ENCODE data around the gene PDHA1. TPM values are rescaled to one million over a fixed set of nuclear protein-coding genes. Genes with fewer than 3 reads are reported as not detected.

Gene PDHA1
- total and polyA plus RNA-seq, 12 donors = 50.7 to 329 (median 147) TPM

GRCh38 chrX:19343085-19343534 is 617 bp upstream of the PDHA1 start:
- TF ChIP-seq CTCF (IDR thresholded peaks at IDR 0.05) = no peak
- TF ChIP-seq POLR2A (IDR thresholded peaks at IDR 0.05) = no peak
- H3K27ac ChIP-seq = peak overlapping the region in 2 of 5 donors; percentile 92 to 94
- no peaks in the 10 kb centered on the region for H3K36me3 ChIP-seq (replicated peaks in 1 of 2)
- H3K9me3 ChIP-seq (replicated peaks in 1 of 3) = no peaks in the 10 kb centered on the region
- no peak for DNase-seq
- H3K4me1 ChIP-seq (replicated peaks in 1 of 2) = no peaks in the 10 kb centered on the region
- intact Hi-C loops (cut with DNase I) = no loop called here
- H3K4me3 ChIP-seq = peak overlapping the region in 1 of 4 donors; percentile 70
- WGBS, 4 donors = 28 to 58% (median 40%) methylated on average over 11 of the region's 11 CpGs
- no peaks in the 10 kb centered on the region for H3K27me3 ChIP-seq

GRCh38 chrX:19344661-19345060 is 934 bp downstream of the PDHA1 start:
- peak overlapping the region in 1 of 4 donors; percentile 70 for H3K4me3 ChIP-seq
- no peaks in the 10 kb centered on the region for H3K9me3 ChIP-seq (replicated peaks in 1 of 3)
- no peaks in the 10 kb centered on the region for H3K27me3 ChIP-seq
- TF ChIP-seq POLR2A (IDR thresholded peaks at IDR 0.05) (no peak), CTCF (IDR thresholded peaks at IDR 0.05) (no peak)
- no peak for DNase-seq
- peak overlapping the region in 4 of 5 donors; percentile 78 to 94 (median 88) for H3K27ac ChIP-seq
- intact Hi-C loops (cut with DNase I) = no loop called here
- H3K36me3 ChIP-seq (replicated peaks in 1 of 2) = no peaks in the 10 kb centered on the region
- 8 to 51% (median 25%) methylated on average over 8 to 10 of the region's 10 CpGs for WGBS, 4 donors
- no peaks in the 10 kb centered on the region for H3K4me1 ChIP-seq (replicated peaks in 1 of 2)

- whole genome bisulfite sequencing, 4 donors = 65 to 91% (median 84%) methylated on average over 3 of the region's 3 CpGs
- TF ChIP-seq CTCF (IDR thresholded peaks at IDR 0.05) (no peak), POLR2A (IDR thresholded peaks at IDR 0.05) (no peak)
- DNase-seq = no peak
- Histone ChIP-seq H3K9me3 (replicated peaks in 1 of 3) (no peaks in the 10 kb centered on the region), H3K27ac (no peak overlapping the region), H3K4me3 (no peak overlapping the region), H3K27me3 (no peaks in the 10 kb centered on the region), H3K4me1 (replicated peaks in 1 of 2) (no peaks in the 10 kb centered on the region), H3K36me3 (replicated peaks in 1 of 2) (peaks cover 0 to 8% of the 10 kb centered on the region in 2 donors)
- intact Hi-C loops (cut with DNase I) = no loop called here
These were observed 4.2 kb downstream of the PDHA1 start for GRCh38 chrX:19347916-19348315.

GRCh38 chrX:19349264-19349663 is 5.5 kb downstream of the PDHA1 start:
- intact Hi-C loops (cut with DNase I) = no loop called here
- WGBS, 4 donors = 62 to 67% (median 65%) methylated on average over 2 of the region's 2 CpGs
- TF ChIP-seq CTCF (IDR thresholded peaks at IDR 0.05) (no peak), POLR2A (IDR thresholded peaks at IDR 0.05) (no peak)
- Histone ChIP-seq H3K27ac (no peak overlapping the region), H3K4me1 (replicated peaks in 1 of 2) (no peaks in the 10 kb centered on the region), H3K9me3 (replicated peaks in 1 of 3) (no peaks in the 10 kb centered on the region), H3K4me3 (no peak overlapping the region), H3K36me3 (replicated peaks in 1 of 2) (peaks cover 0 to 8% of the 10 kb centered on the region in 2 donors), H3K27me3 (no peaks in the 10 kb centered on the region)
- no peak for DNase-seq

Data from adrenal gland (tissue), 12 donors.